ENCODE measurements around the gene ATP6V1B1. TPM values are rescaled to one million over a fixed set of nuclear protein-coding genes. Genes with fewer than 3 reads are reported as not detected.
A peak's percentile ranks its signal among the peaks of the same experiment; 100 is the strongest.

Gene ATP6V1B1
- total and polyA plus RNA-seq, 9 of the 15 experiments (the other 6 are each of a cell fraction or from before 2014, with no cell fraction given) = not detected

- Histone ChIP-seq H3K27me3 (ENCODE audit: control insufficient read depth in 2 of 2, insufficient read depth in 2 of 2, low read length in 2 of 2) (peaks cover 39 to 78% of the 10 kb centered on the region in 2 experiments), H2AFZ (ENCODE audit: low read depth, low read length) (no peak overlapping the region), H4K20me1 (replicated peaks; ENCODE audit: control insufficient read depth, insufficient read depth, low read length) (no peaks in the 10 kb centered on the region; the same call in 1 of the 2 replicates), H3K9ac (ENCODE audit: insufficient read depth in 1 of 2, low read depth in 2 of 2, low read length in 2 of 2) (no peak overlapping the region), H3K79me2 (ENCODE audit: control insufficient read depth, insufficient read depth, low read length) (no peaks in the 10 kb centered on the region), H3K4me1 (replicated peaks in 1 of 2; ENCODE audit: control insufficient read depth in 2 of 2, insufficient read depth in 2 of 2, low read length in 2 of 2) (peaks cover 0 to 8% of the 10 kb centered on the region in 2 experiments; a peak in 1 of 5 replicates), H3K4me3 (no peak overlapping the region), H3K4me2 (ENCODE audit: insufficient read depth, low read length) (no peak overlapping the region), H3K9me1 (ENCODE audit: control insufficient read depth, insufficient read depth, low read length) (no peaks in the 10 kb centered on the region), H3K36me3 (ENCODE audit: control insufficient read depth, insufficient read depth, low read length) (no peaks in the 10 kb centered on the region), H3K9me3 (replicated peaks; ENCODE audit: control insufficient read depth, insufficient read depth, low read depth, low read length) (no peaks in the 10 kb centered on the region), H3K27ac (ENCODE audit: extremely low read depth, low read depth, low read length) (no peak overlapping the region)
- no peak for ATAC-seq
- WGBS (ENCODE audit: insufficient coverage, low coverage, missing lambda C conversion rate) = 2% methylated on average over 9 of the region's 9 CpGs
- TF ChIP-seq SIN3B (IDR thresholded peaks at IDR 0.05; ENCODE audit: low read depth) (no peak), NFXL1 (CRISPR knock-in tag; IDR thresholded peaks at IDR 0.05) (no peak), ZNF274 (IDR thresholded peaks at IDR 0.05; ENCODE audit: borderline replicate concordance, low read depth, low read length) (no peak), RERE (CRISPR knock-in tag; IDR thresholded peaks at IDR 0.05; ENCODE audit: borderline replicate concordance) (no peak), ATF3 (IDR thresholded peaks at IDR 0.05) (no peak), ATF3 (CRISPR knock-in tag; conservative IDR thresholded peaks at IDR 0.05) (no peak)
- TF ChIP-seq, protein P1, sequence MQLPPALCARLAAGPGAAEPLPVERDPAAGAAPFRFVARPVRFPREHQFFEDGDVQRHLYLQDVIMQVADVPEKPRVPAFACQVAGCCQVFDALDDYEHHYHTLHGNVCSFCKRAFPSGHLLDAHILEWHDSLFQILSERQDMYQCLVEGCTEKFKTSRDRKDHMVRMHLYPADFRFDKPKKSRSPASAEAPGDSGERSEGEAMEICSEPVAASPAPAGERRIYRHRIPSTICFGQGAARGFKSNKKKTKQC (CRISPR knock-in tag; IDR thresholded peaks at IDR 0.05) = no peak
- peak in 1 of 4 experiments; percentile 2 for DNase-seq (ENCODE audit: extremely low read depth in 1 of 4, low spot score in 3 of 4)
- in situ Hi-C loops (cut with MboI) = no loop called here
- ChIA-PET POLR2A (no interaction called here), CTCF (ENCODE audit: low intra/inter-chr PET ratio) (interaction anchor here (0.7 kb wide), 1 partner anchor 20 kb away, joined by 3 read pairs; no protein-coding TSS in a partner anchor)
- BruUV-seq (replicated peaks) = no TSS peak
- intact Hi-C loops (cut with micrococcal nuclease) = no loop called here
- FAIRE-seq = no peak
These were observed 43.9 kb upstream of the ATP6V1B1 start for GRCh38 chr2:70891572-70892357.
